ENCODE measurements around the gene TIAM2.

Gene TIAM2

DNA sequence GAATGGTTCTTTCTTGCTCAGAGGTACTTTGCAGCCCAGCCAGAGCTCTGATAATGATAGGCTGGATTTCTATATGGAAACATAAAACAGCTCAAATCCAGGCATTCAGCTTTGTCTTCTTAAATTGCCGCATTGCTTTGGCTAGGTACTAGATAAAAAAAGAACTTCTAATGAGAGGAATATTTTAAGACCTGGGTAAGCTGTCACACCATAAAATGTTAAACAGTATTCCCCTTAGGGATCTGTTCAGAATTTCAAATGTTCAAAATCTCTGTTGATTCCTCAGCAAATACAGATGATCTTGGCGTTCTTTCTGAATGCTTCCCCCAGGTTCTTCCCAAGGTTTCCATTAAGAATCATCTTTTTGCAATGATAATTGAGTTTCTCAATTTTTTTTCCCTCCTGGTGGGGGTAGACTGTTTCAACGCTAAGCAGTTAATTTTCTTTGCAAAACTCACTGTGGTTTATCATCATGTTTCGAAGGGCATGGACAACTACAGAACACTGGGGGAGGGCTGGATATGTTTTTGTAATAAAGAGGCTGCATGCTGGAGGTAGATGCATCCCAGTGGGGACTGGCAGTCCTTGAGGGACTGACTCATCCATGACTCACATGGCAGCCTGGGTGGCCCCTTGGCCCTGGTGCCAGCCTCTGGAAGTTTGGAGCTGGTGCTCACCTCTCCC is 31.0 kb downstream of the TIAM2 start:
- Histone ChIP-seq H3K9ac (ENCODE audit: insufficient read length) (no peak overlapping the region), H3K36me3 (ENCODE audit: insufficient read depth, low read length) (no peaks in the 10 kb centered on the region), H3K4me3 (no peak overlapping the region), H3K27ac (peak overlapping the region; percentile 35; the same call in 1 of the 2 replicates), H3K9me3 (ENCODE audit: low read depth, low read length) (no peaks in the 10 kb centered on the region)
- no peak for DNase-seq (ENCODE audit: low read depth, low spot score)
- no peak for TF ChIP-seq FOXP2 (optimal IDR thresholded peaks at IDR 0.05; ENCODE audit: control extremely low read depth, extremely low read length, insufficient read depth)
- TF ChIP-seq EZH2 (IDR thresholded peaks at IDR 0.05): no peak
- no peak for TF ChIP-seq POLR2AphosphoS5 (IDR thresholded peaks at IDR 0.05; ENCODE audit: borderline replicate concordance, low read depth, low read length)

GRCh38 chr6:155026706-155027045 is 31.6 kb downstream of the TIAM2 start:
- H3K27ac ChIP-seq: no peak overlapping the region
- H3K9ac ChIP-seq (ENCODE audit: insufficient read length): no peak overlapping the region
- no peak for DNase-seq (ENCODE audit: low read depth, low spot score)
- H3K36me3 ChIP-seq (ENCODE audit: insufficient read depth, low read length): no peaks in the 10 kb centered on the region
- TF ChIP-seq FOXP2 (optimal IDR thresholded peaks at IDR 0.05; ENCODE audit: control extremely low read depth, extremely low read length, insufficient read depth): no peak
- TF ChIP-seq EZH2 (IDR thresholded peaks at IDR 0.05): no peak
- no peak for TF ChIP-seq POLR2AphosphoS5 (IDR thresholded peaks at IDR 0.05; ENCODE audit: borderline replicate concordance, low read depth, low read length)
- no peaks in the 10 kb centered on the region for H3K9me3 ChIP-seq (ENCODE audit: low read depth, low read length)
- H3K4me3 ChIP-seq: no peak overlapping the region

DNA sequence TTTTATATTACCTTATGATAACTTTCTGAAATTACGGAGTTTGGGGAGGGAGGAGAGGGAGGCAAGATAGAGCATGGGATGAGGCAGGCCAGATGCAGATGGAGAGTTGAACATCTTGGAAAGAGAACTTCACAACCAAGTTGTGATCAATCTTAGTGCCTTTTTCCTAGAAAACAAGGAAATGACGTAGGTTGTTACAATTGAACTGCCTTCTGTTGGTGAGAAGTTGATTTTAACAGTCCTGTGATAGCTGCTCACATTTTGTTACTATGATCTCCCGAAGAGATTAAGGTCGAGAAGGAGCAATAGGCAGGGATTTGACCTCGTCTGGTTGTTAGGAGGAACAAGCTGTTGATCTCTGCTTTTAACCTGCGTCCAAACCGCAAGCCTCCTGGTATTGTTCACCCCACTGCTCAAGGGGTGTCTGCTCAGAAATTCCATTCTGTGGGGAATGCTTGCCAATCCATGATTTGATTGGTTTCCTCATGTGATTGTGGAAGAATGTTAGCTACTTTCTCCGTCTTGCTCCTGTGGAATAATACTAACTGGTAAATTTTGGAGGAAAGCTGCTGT is 35.1 kb downstream of the TIAM2 start:
- Histone ChIP-seq H3K36me3 (ENCODE audit: insufficient read depth, low read length) (no peaks in the 10 kb centered on the region), H3K9ac (ENCODE audit: insufficient read length) (no peak overlapping the region), H3K4me3 (no peak overlapping the region), H3K27ac (no peak overlapping the region), H3K9me3 (ENCODE audit: low read depth, low read length) (no peaks in the 10 kb centered on the region)
- DNase-seq (ENCODE audit: low read depth, low spot score): no peak
- TF ChIP-seq POLR2AphosphoS5 (IDR thresholded peaks at IDR 0.05; ENCODE audit: borderline replicate concordance, low read depth, low read length) (no peak), EZH2 (IDR thresholded peaks at IDR 0.05) (no peak), FOXP2 (optimal IDR thresholded peaks at IDR 0.05; ENCODE audit: control extremely low read depth, extremely low read length, insufficient read depth) (no peak)

DNA sequence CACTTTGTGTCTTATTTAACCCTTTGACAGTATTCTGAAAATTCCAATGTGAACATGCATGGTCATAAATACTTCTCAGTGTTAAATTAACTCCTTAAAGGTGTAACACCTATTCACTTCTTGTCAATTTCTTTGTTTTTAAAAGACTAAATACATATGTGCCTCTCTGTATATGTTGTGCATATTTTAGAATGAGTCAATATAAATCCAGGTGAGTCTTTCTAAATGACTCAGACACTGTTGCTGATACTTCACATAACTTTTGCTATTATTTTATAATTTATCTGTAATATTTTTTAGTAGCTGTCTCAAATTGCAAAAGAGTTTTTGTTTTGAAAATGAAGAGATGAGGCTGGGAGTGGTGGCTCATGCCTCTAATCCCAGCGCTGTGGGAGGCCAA is 36.0 kb downstream of the TIAM2 start:
- H3K27ac ChIP-seq: no peak overlapping the region
- H3K4me3 ChIP-seq: no peak overlapping the region
- H3K9ac ChIP-seq (ENCODE audit: insufficient read length): no peak overlapping the region
- no peak for TF ChIP-seq POLR2AphosphoS5 (IDR thresholded peaks at IDR 0.05; ENCODE audit: borderline replicate concordance, low read depth, low read length)
- TF ChIP-seq FOXP2 (optimal IDR thresholded peaks at IDR 0.05; ENCODE audit: control extremely low read depth, extremely low read length, insufficient read depth): no peak
- TF ChIP-seq EZH2 (IDR thresholded peaks at IDR 0.05): no peak
- no peak for DNase-seq (ENCODE audit: low read depth, low spot score)
- H3K9me3 ChIP-seq (ENCODE audit: low read depth, low read length): no peaks in the 10 kb centered on the region
- H3K36me3 ChIP-seq (ENCODE audit: insufficient read depth, low read length): no peaks in the 10 kb centered on the region

GRCh38 chr6:155033021-155033791 is 38.1 kb downstream of the TIAM2 start:
- Histone ChIP-seq H3K9me3 (ENCODE audit: low read depth, low read length) (no peaks in the 10 kb centered on the region), H3K9ac (ENCODE audit: insufficient read length) (no peak overlapping the region), H3K27ac (no peak overlapping the region), H3K4me3 (no peak overlapping the region), H3K36me3 (ENCODE audit: insufficient read depth, low read length) (no peaks in the 10 kb centered on the region)
- TF ChIP-seq POLR2AphosphoS5 (IDR thresholded peaks at IDR 0.05; ENCODE audit: borderline replicate concordance, low read depth, low read length) (no peak), EZH2 (IDR thresholded peaks at IDR 0.05) (no peak)
- DNase-seq (ENCODE audit: low read depth, low spot score): no peak

DNA sequence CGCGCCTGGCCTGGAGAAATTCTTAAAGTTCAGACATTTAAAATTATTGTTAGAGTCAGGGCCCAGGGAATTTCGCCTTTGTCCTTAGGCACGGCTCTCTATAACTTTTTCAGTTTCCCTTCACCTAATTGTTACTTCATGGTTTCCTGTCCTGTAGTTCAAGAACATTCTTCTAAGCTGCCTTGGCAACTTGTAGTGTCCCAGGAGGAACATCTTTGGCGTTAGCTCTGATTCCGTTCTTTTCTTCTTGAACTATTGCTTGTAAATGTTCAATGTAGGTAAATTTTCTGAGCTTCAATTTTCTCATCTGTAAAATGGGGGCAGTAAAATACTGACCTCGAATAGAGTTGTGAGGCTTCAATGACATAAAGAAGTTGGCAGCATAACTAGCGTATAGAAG is 41.8 kb downstream of the TIAM2 start:
- no peak overlapping the region for H3K9ac ChIP-seq (ENCODE audit: insufficient read length)
- H3K27ac ChIP-seq: no peak overlapping the region
- no peak for DNase-seq (ENCODE audit: low read depth, low spot score)
- no peaks in the 10 kb centered on the region for H3K9me3 ChIP-seq (ENCODE audit: low read depth, low read length)
- TF ChIP-seq POLR2AphosphoS5 (IDR thresholded peaks at IDR 0.05; ENCODE audit: borderline replicate concordance, low read depth, low read length) (no peak), FOXP2 (optimal IDR thresholded peaks at IDR 0.05; ENCODE audit: control extremely low read depth, extremely low read length, insufficient read depth) (no peak), EZH2 (IDR thresholded peaks at IDR 0.05) (no peak)
- no peak overlapping the region for H3K4me3 ChIP-seq
- no peaks in the 10 kb centered on the region for H3K36me3 ChIP-seq (ENCODE audit: insufficient read depth, low read length)

GRCh38 chr6:155038104-155038503 is 43.0 kb downstream of the TIAM2 start:
- DNase-seq (ENCODE audit: low read depth, low spot score): no peak
- H3K27ac ChIP-seq: no peak overlapping the region
- TF ChIP-seq FOXP2 (optimal IDR thresholded peaks at IDR 0.05; ENCODE audit: control extremely low read depth, extremely low read length, insufficient read depth) (no peak), EZH2 (IDR thresholded peaks at IDR 0.05) (no peak), POLR2AphosphoS5 (IDR thresholded peaks at IDR 0.05; ENCODE audit: borderline replicate concordance, low read depth, low read length) (no peak)
- H3K9me3 ChIP-seq (ENCODE audit: low read depth, low read length): no peaks in the 10 kb centered on the region
- no peak overlapping the region for H3K4me3 ChIP-seq
- no peak overlapping the region for H3K9ac ChIP-seq (ENCODE audit: insufficient read length)
- no peaks in the 10 kb centered on the region for H3K36me3 ChIP-seq (ENCODE audit: insufficient read depth, low read length)

DNA sequence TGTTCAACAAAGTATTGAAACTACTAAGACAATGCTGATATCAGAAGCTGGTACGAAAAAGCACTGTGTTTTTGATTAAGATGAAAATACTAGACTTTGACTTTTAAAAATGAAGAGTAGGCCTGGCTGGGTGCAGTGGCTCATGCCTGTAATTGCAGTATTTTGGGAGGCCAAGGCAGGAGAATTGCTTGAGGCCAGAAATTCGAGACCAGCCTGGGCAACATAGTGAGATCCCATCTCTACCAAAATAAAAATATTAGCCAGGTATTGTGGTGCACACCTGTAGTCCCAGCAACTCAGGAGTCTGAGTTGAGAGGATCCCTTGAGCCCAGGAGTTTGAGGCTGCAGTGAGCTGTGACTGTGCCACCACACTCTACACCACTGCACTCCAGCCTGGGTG is 43.4 kb downstream of the TIAM2 start:
- Histone ChIP-seq H3K4me3 (no peak overlapping the region), H3K27ac (no peak overlapping the region), H3K36me3 (ENCODE audit: insufficient read depth, low read length) (no peaks in the 10 kb centered on the region), H3K9me3 (ENCODE audit: low read depth, low read length) (no peaks in the 10 kb centered on the region), H3K9ac (ENCODE audit: insufficient read length) (no peak overlapping the region)
- no peak for DNase-seq (ENCODE audit: low read depth, low spot score)
- TF ChIP-seq POLR2AphosphoS5 (IDR thresholded peaks at IDR 0.05; ENCODE audit: borderline replicate concordance, low read depth, low read length) (no peak), EZH2 (IDR thresholded peaks at IDR 0.05) (no peak), FOXP2 (optimal IDR thresholded peaks at IDR 0.05; ENCODE audit: control extremely low read depth, extremely low read length, insufficient read depth) (no peak)
